Measurements from ENCODE around the gene TMEM145. TPM values are rescaled to one million over a fixed set of nuclear protein-coding genes. Genes with fewer than 3 reads are reported as not detected.

The TMEM145 gene
- total and polyA plus RNA-seq, 10 of the 15 experiments (the other 5 are each of a cell fraction or from before 2014, with no cell fraction given), result 0.04 to 0.97 (median 0.16) TPM; not detected in 4

DNA sequence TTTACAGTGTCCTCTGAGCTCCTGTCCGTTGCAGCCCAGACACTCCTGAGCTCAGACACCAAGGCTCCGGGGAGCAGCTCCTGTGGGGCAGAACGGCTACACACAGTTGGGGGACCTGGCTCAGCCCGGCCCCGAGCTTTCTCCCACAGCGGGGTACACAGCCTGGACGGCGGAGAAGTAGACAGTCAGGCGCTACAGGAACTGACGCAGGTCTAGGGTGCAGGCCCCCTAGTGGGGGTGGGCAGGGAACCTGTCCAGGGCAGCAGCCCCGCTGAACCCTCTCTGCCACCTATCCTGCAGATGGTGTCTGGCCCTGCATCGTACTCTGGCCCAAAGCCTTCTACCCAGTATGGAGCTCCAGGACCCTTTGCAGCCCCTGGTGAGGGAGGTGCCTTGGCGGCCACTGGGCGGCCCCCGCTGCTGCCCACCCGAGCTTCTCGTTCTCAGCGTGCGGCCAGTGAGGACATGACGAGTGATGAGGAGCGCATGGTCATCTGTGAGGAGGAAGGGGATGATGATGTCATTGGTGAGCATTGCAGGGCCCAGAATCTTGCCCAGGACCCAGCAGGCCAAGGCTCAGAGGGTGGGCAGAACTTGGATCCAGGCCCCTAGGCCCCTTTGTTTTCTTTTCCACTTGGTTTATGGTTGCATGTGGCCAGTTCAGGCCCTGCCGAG is 24.1 kb upstream of the TMEM145 start:
- Histone ChIP-seq H3K27me3 (replicated peaks in 1 of 2; ENCODE audit: control insufficient read depth in 2 of 2, insufficient read depth in 2 of 2, low read length in 1 of 2) (no peaks in the 10 kb centered on the region), H3K9ac (ENCODE audit: control insufficient read depth, insufficient read depth, low read length) (no peak overlapping the region), H2AFZ (ENCODE audit: control insufficient read depth, low read depth, low read length) (no peak overlapping the region), H4K20me1 (ENCODE audit: control insufficient read depth, insufficient read depth) (no peaks in the 10 kb centered on the region; the same call in 1 of the 2 replicates), H3K9me3 (replicated peaks; ENCODE audit: control insufficient read depth, insufficient read depth, low read length) (no peaks in the 10 kb centered on the region), H3K4me2 (ENCODE audit: control insufficient read depth, insufficient read depth) (no peak overlapping the region), H3K4me3 (no peak overlapping the region), H3K4me1 (ENCODE audit: control insufficient read depth, insufficient read depth, low read length) (peaks cover 15% of the 10 kb centered on the region), H3K36me3 (ENCODE audit: control insufficient read depth in 2 of 2, insufficient read depth in 2 of 2, low read length in 1 of 2) (peaks cover 22 to 33% of the 10 kb centered on the region in 2 experiments), H3K27ac (ENCODE audit: control insufficient read depth, insufficient read depth) (no peak overlapping the region), H3K79me2 (ENCODE audit: control insufficient read depth, insufficient read depth, low read length) (peaks cover 19% of the 10 kb centered on the region)
- ChIA-PET POLR2A (interaction anchor here (0.7 kb wide), 1 partner anchor 252 kb away, joined by 3 read pairs; no protein-coding TSS in a partner anchor), RAD21 (ENCODE audit: unreplicated experiment) (no interaction called here), SMC1A (ENCODE audit: uncharacterized antibody, unreplicated experiment) (no interaction called here), CTCF (interaction anchor here (0.5 to 0.6 kb wide), 2 partner anchors 48 to 155 kb away, joined by 3 to 5 read pairs; no protein-coding TSS in a partner anchor)
- WGBS (ENCODE audit: insufficient coverage, insufficient replicate concordance, low lambda C conversion rate, missing lambda C conversion rate), result 93% methylated on average over 22 of the region's 22 CpGs
- ATAC-seq, result no peak
- intact Hi-C loops (cut with micrococcal nuclease; ENCODE audit: unreplicated experiment), result no loop called here
- no peak for FAIRE-seq
- DNase-seq (ENCODE audit: low read depth, low spot score), result no peak
- in situ Hi-C loops (cut with MboI), result no loop called here
- TF ChIP-seq E2F8 (IDR thresholded peaks at IDR 0.05; ENCODE audit: low read depth, partially characterized antibody) (no peak), HCFC1 (IDR thresholded peaks at IDR 0.05; ENCODE audit: low read length) (no peak), FOXM1 (IDR thresholded peaks at IDR 0.05; ENCODE audit: low read depth, low read length) (no peak), RCOR1 (conservative IDR thresholded peaks at IDR 0.05; ENCODE audit: low read depth, low read length) (no peak), PBX3 (IDR thresholded peaks at IDR 0.05; ENCODE audit: insufficient replicate concordance, low read depth, low read length) (no peak)
- TF ChIP-seq, protein P1, sequence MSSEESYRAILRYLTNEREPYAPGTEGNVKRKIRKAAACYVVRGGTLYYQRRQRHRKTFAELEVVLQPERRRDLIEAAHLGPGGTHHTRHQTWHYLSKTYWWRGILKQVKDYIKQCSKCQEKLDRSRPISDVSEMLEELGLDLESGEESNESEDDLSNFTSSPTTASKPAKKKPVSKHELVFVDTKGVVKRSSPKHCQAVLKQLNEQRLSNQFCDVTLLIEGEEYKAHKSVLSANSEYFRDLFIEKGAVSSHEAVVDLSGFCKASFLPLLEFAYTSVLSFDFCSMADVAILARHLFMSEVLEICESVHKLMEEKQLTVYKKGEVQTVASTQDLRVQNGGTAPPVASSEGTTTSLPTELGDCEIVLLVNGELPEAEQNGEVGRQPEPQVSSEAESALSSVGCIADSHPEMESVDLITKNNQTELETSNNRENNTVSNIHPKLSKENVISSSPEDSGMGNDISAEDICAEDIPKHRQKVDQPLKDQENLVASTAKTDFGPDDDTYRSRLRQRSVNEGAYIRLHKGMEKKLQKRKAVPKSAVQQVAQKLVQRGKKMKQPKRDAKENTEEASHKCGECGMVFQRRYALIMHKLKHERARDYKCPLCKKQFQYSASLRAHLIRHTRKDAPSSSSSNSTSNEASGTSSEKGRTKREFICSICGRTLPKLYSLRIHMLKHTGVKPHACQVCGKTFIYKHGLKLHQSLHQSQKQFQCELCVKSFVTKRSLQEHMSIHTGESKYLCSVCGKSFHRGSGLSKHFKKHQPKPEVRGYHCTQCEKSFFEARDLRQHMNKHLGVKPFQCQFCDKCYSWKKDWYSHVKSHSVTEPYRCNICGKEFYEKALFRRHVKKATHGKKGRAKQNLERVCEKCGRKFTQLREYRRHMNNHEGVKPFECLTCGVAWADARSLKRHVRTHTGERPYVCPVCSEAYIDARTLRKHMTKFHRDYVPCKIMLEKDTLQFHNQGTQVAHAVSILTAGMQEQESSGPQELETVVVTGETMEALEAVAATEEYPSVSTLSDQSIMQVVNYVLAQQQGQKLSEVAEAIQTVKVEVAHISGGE (CRISPR knock-in tag; IDR thresholded peaks at IDR 0.05), result no peak
- no TSS peak for BruUV-seq (replicated peaks)

All from GM12878 (cell line).